NCI-H146 (cell line): Measurements from ENCODE around the gene PLD3.

Experiments used
- DNase-seq: peaks from one replicate; lab custom pipeline; 2025; lab: John Stamatoyannopoulos, UW

The PLD3 gene, protein sequence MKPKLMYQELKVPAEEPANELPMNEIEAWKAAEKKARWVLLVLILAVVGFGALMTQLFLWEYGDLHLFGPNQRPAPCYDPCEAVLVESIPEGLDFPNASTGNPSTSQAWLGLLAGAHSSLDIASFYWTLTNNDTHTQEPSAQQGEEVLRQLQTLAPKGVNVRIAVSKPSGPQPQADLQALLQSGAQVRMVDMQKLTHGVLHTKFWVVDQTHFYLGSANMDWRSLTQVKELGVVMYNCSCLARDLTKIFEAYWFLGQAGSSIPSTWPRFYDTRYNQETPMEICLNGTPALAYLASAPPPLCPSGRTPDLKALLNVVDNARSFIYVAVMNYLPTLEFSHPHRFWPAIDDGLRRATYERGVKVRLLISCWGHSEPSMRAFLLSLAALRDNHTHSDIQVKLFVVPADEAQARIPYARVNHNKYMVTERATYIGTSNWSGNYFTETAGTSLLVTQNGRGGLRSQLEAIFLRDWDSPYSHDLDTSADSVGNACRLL

DNA sequence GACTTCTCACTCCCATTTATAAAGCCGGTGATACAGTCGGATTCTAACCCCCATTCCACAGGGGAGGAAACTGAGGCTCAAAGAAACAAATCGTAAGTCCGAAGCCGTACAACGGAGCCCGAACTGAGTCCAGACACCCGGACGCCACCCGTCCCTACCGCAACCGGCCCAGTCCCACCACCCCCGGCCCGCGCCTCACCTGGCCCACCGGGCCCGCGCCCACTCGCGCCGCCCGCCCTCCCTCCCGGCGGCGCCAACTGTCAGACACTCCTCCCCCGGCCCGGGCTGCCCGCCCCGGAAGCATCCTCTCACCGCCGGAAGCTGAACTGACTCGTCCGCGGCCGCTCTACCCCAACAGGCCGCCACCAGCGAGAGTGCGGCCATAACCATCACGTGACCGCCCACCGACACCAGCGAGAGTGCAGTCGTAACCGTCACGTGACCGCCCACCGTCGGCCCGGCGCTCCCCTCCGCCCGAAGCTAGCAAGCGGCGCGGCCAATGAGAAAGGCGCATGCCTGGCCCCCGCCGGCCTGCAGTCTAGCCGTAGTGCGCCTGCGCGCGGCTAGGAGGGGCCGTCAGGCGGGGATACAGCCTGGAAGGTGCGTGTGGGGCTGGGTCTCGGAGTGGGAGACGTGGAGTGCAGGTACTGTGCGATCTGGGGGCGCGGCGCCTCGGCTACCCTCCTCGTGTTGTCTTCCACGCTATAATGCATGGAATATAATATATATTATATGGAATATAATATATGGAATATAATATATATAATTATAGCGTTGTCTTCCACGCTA is at the start of gene PLD3, which contains the start of gene C19orf47:
Gene PLD3 (plus strand): TSS at position 571 of the 789 bp plus-strand sequence. CDS start 17,789 bp downstream, outside the sequence.
Gene C19orf47 (minus strand): TSS at position 273 of the 789 bp plus-strand sequence. CDS start 6,540 bp downstream, outside the sequence.
- peak; percentile 100 for DNase-seq

DNA sequence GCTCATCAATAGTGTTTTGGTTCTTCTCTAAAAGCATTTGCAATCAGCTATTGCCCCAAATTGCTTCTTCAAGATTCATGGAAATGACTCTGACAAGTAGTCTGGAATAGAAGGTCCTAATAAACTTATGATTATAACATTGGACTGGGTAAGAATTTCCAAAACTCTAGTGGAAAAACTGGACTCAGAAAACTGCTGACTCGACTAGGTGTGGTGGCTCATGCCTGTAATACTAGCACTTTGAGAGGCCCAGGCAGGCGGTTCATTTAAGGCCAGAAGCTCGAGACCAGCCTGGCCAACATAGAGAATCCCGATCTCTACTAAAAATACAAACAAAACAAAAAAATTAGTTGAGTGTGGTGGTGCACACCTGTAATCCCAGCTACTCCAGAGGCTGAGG is 47.8 kb upstream of the PLD3 start:
- DNase-seq, result no peak

DNA sequence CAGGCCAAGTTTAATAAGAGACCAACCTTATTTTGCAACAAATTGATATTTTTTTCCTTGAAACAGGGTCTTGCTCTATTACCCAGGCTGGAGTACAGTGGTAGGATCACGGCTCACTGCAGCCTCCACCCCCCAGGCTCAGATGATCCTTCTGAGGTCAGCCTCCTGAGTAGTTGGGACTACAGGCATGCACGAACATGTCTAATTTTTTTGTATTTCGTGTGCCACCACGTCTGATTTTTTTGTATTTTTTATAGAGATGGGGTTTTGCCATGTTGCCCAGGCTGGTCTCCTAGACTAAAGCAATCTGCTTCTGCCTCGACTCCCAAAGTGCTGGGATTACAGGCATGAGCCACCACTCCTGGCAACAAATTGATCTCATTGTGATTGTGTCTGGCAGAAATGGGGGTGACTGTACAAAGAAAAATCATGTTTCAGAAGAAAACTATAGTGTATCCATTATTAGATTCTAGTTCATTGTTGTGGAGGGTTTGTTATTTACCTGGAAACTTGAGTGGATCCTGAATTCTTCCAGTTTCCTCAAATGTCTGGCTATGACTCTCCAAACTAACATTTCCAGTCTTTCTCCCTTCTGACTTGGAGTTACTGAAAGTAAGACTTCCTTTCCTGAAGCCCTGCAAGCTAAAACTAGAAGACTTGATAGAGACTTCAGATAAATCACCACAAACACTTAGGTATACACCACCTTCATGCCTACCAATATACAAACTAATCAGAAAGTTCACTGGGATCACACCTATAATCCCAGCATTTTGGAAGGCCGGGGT is 46.1 kb upstream of the PLD3 start:
- DNase-seq, result no peak

DNA sequence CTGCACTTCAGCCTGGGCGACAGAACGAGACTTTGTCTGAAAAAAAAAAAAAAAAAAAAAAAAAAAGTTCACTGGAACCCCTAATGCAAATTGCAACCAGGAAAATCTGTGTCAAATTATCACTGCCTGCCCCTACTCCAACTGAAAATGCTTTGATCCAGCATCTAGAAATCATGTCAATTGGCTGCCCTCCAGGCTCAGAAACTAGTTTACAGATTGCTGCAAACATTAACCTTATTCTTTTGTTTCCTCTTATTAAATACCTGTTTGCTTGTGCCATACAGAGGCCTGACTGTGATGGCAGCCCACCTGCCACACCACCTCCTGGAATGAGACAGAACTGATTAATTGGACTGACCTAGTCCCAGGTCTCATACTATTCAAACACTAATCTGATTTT is 44.7 kb upstream of the PLD3 start:
- DNase-seq, result no peak

DNA sequence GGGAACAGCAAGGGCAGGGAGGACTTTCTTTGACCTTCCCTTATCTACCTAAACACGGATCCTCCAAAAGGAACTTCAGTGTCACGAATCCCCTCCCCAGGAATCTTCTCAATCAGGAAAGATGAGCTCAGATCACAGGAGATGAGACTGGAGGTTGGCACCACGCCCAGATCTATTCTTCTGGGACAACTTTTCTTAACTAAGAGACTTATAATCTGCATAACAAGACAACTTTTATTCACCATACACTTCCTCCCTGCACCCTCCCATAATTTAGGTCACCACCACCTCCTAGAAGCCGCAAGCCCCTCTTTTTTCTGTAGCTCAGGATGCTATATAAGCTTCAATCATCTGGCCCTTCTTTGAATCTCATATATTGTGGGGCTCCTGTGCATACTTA is 44.2 kb upstream of the PLD3 start:
- no peak for DNase-seq

DNA sequence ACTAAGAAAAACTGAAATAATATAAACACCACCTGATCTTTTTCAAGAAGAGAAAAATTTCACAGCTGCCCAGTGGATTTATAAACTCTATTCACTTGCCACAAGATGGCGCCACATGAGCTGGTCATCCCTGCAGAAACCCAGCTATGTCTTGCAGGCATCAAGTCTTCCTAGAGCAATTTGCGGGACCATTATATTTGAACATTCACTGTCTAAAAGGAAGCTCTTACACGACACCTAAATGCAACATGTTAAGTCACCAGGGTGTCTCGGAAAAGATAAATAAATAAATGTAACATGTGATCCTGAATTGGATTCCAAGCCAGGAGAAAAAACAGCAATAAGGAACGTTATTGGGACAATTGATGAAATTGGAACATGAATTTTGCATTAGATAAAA is 43.1 kb upstream of the PLD3 start:
- peak; percentile 82 for DNase-seq

DNA sequence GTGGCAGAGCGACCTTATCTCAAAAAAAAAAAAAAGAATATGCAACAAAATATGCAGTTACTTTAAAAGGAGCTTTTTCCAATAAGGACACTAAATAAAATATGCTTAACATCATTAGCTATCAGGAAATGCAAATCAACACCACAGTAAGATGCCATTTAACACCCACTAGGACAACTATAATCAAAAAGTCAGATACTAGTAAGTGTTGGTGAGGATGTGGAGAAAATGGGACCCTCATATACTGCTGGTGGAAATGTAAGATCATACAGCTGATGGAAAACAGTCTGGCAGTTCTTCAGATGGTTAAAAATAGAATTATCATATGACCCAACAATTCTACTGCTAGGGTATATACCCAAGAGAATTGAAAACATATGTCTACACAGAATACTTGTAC is 38.8 kb upstream of the PLD3 start:
- no peak for DNase-seq

DNA sequence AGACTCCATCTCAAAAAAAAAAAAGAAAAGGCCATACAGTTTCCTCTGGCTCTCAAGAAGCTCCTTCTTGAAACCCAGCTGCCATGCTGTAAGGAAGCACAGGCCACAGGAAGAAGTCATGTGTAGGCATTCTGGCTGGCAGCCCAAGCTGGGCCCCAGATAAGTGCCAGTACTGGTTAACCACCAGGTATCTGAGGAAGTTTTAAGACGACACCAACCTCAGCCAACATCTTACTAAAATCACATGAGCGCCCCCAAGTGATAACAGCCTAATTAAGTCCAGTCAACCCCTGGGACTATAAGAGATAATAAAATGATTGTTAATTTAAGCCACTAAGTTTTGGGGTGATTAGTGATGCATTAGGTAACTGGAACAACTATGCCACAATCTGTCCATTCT is 36.0 kb upstream of the PLD3 start:
- no peak for DNase-seq

DNA sequence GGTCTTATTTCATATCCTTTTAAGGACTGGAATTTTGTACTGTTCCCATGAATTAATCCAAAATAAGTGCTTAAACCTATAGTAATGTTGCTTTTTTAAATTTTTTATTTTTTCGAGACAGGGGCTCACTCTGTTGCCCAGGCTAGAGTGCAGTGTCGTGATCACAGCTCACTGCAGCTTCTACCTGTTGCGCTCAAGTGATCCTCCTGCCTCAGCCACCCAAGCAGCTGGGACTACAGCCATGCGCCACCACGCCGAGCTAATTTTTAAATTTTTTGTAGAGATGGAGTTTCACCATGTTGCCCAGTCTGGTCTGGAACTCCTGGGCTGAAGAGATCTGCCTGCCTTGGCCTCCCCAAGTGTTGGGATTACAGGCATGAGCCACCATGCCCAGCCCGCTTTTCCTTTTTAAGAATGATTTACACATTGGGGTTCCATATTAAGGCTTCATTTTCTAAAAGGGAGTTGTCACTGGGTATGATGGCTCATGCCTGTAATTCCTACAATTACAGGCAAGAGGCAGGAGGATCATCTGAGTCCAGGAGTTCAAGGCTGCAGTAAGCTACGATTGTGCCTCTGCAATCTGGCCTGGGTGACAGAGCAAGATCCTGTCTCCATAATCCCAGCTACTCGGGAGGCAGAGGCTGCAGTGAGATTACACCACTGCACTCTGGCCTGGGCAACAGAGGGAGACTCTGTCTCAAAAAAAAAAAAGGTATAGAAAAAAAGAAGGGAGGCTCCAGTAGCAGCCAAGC is 35.1 kb upstream of the PLD3 start:
- DNase-seq, result no peak

DNA sequence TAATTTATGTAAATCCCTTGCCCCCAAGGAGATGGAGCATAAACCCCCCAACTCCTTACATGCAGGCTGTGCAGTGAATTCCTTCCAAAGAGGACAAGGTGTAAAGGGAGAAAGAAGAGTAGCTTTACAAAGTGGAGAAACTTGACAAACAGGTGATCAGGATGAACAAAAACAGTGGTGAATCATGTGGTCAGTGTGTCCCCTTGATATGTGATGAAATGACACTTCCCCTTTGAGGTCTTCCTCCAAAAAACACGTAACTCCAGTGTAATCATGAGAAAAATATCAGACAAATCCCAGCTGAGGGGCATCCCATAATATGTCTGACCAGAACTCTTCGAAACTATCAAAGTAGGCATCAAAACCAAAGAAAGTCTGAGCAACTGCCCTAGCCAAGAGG is 33.8 kb upstream of the PLD3 start:
- no peak for DNase-seq

DNA sequence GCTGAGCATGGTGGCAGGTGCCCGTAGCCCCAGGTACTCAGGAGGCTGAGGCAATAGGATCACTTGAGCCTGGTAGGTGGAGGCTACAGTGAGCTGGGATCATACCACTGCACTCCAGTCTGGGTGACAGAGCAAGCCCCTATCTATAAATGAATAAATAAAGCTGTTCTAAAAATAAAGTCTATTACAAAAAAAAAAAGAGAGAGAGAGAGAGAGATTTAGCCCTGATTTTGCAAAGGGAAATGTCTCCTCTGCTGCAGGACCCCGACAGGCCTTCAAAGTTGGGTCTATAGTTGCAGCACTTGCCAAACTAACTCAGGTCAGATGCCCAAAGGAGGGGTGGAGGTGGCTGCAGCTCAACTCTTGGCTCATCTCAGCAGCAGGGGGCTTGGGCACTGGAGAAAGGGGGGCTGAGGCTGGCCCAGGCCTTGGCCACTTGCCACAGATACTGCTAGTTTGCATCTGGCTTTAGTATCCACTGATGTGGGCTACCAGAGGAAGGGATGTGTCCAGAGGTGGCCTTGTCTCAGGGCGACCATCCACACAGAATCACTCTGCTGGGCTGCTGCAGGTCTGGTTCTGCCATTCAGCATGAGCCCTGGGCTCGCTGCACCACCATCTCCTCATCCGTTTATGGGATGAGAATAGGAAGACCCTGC is 32.6 kb upstream of the PLD3 start:
- no peak for DNase-seq

DNA sequence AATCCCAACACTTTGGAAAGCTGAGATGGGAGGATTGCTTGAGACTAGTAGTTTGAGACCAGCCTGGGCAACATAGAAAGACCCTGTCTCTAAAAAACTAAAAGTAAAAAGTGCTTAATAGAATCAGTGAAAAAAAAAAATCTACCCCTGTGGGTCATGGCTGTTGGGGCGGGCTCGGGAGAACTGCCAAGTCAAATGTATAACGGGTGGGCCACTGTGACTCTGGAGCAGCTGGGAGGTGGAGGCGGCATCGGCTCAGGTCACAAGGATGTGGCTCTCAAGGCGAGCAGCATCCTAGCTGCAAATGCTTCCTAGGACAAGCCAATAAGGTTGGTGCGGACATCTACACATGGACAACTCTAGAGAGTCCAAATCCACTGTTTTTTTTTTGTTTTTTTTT is 31.2 kb upstream of the PLD3 start:
- no peak for DNase-seq

DNA sequence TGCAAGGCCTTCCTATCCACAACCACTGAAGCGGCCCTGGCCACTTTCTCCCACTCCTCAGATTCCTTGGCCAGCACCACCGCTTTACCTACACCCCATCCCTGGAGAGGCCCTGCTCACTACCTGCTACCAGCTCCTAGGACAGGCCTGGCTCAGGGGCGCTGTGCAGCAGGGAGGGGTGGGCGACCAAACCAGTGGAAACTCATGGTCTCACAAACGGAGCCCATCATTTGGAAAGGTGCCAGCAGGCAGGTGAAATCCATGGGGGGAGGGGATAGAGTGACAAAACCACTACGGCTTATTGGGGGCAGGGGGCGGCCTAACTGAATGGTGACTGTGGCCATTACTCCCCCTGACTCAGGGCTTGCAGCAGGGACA is 27.9 kb upstream of the PLD3 start:
- no peak for DNase-seq

DNA sequence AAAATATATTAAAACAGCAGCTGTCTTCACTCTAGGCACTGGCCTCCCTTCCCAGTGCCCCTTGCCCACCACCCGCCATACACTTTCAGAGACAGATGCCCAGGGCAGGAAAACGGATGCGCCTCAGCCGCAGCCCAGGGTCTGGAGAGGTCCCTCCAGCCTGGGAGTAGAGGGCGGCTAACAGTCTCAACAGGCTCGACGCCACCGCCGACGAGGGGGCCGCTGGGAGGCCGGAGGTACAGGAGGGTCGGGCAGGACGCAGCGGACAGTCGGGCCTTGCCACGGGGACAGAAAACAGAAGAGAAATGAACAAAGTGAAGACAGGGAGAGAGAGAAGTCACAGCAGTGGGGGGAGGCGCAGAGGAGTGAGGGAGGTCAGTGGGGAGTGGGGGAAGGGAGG is 27.4 kb upstream of the PLD3 start:
- DNase-seq, result no peak

DNA sequence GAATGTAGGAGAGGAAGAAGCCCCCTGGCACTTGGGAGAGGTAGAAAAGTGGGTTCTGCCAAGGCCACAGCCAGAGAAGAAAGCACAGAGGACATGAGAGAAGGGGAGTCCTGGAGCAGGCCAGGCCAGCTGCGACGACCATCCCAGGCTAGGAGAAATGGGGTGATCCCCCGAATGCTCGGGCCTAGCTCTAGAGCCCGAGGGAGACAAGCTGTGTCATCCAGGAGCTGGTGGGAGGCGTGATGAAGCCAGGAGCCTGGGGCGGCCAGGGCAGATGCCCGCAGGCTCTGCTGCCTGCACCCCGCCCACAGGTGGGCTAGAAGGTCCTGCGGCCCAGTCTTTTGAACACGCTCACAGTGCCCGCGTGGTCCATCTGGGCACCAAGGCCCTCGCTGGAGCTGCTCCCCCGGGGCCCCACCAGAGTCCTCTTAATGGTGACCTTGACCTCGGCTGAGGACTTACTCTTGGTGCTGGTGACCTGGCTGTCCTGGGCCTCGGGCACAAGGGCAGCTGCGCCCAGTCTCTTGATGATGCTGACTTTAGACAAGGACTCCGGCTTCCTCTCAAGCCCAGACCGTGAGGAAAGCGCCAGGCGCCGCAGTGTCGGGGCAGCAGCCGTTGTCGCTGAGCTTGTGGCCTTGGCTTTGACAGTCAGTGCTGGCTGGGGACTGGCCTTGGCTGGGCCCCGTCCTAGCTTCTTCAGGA is 26.8 kb upstream of the PLD3 start:
- DNase-seq, result no peak

DNA sequence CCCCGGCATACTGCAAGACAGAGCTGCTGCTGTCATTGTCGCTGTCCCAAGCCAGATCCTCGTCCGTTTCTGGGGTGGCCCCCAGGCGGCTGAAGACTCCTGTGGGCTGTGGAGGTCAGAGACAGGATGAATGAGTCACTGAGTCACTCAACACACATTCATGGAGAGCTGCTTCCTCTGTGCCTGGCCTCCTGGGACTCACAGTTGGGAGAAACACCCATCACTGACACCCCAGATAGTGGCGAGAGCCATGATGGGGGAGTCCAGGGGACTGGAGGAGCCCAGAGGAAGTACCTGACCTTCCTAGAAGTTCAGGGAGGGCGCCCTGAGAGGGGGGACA is 26.3 kb upstream of the PLD3 start:
- DNase-seq, result no peak

DNA sequence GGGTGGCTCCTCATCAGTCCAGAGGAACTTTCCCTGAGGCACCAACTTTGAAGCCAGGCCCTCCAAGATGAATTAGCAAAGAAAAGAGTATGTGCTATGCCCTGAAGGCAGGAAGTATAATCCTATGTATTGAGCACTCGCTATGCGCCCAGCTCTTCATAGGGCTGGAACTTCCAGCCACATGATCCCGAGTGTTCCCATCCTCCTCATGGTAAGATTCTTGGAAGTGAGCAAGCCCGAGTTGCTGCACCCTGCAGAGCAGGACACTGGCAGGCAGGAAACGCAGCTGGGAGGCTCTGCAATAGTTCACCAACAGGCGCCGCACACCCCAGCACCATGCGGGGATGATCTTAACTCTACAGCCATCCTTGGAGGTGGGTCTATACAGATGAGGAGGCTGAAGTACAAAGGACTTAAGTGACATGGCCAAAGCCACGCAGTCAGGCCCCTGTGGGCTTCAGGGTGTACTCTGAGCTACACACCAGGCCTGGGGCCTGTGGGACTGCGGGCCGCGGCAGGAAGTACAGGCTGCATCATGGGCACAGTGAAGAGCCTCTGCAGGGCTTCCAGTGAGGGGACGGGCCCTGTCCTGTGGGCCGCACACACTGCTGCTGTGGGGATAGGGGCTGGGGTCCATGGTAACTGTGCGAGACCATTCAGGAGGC is 25.4 kb upstream of the PLD3 start:
- no peak for DNase-seq

DNA sequence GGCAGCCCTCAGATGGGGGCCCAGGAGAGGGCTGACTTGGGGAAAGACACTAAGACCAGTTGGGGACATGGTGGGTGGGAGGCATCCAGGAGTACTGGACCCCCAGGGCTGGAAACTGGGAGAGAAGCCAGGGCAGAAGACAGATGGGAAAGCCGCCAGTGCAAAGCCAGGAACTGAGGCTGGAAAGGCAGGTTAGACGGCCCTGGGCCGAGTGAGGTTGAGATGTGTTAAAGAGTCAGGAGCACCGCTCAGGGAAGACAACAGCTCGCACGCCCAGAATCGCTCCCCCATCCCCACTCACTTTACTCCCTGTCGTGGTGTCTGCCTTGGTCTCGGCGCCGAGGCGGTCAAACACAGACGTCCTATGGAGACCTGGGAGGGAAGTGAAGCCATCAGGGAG is 24.8 kb upstream of the PLD3 start:
- no peak for DNase-seq

DNA sequence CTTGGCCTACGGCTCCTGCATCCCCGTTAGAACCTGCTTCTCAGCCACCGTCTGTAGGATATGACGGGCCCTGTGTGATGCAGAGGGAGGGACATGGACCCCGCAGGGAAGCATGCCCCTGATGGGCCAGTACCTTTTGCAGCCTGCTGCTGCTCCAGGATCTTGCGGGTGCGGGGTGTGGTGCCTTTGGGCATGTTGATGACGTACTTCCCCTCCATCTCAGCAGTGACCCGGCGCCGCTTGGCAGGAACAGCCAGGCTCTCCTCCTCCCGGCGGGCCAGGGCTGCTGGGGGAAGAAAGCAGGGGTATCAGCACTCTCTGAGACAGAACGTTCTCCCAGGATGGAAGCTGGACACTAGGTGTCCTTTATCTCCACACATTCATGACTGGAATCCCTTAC is 22.3 kb upstream of the PLD3 start:
- DNase-seq, result no peak

DNA sequence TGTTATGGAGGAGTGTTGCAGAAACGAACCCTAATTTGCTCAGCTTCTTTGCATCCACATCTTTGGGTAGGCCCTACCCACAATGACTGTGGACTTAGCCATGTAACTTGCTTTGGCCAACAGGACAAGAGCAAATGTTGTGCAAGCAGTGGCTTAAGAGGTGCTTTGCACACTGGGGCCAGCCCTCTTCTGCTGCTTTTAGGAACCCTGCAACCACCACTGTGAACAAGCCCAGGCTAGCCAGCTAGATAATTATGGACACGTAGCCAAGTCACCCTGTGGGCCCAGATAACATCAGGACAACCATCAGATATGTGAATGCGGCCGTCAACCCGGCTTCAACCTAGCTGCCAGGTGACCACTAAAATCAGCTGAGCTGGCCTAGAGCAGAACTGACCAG is 17.4 kb upstream of the PLD3 start:
- DNase-seq, result no peak
